Limb (tissue), 2 donors: ENCODE measurements around the gene TMPRSS2.

Experiments used
- DNase-seq, 2 donors: peaks; one replicate each; pipeline ENCODE4 v3.0.0-alpha.2; 2016; ENCODE audit errors: extremely low spot score in 2 of 2

TMPRSS2 gene

DNA sequence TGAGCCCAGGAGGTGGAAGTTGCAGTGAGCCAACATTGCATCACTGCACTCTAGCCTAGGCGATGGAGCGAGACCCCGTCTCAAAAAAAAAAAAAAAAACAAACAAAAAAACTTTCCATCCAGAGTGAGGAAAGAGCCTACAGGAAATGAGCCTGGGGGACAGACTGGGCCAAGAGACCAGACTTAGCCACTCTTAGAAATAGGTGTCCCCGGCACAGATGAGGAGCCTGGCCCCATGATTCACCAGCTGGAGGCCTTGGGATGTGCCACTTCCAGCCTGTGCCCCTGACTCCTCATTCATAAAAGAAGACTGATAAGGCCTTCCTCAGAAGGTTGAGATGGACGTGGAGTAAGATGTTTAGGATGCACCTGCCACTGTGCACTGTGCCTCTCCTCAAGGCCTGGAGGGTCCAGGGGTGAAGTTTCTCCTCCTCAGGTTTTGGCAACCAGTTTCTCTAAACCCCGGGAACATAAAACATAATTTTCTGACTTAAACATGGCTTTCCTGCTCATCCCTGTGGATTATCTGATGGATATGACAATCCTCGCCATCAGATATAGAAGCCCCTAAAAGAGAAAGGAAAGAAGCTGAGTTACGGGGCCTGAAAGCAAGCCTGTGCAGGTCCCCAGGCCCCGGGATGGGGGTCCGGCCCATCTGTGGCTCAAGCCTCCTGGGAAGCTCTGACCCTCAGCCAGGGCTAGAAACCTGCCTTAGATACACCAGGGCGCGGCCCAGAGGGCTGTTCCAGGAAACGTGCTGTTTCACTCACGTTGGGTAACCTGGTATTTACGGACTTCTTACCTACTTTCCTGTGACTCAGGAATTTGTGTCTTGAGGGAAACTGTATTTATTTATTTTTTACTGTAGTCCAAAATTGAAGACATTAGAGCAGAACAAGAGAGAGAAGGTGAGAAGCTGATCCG, 55.9 kb downstream of the TMPRSS2 start:
- no peak for DNase-seq

DNA sequence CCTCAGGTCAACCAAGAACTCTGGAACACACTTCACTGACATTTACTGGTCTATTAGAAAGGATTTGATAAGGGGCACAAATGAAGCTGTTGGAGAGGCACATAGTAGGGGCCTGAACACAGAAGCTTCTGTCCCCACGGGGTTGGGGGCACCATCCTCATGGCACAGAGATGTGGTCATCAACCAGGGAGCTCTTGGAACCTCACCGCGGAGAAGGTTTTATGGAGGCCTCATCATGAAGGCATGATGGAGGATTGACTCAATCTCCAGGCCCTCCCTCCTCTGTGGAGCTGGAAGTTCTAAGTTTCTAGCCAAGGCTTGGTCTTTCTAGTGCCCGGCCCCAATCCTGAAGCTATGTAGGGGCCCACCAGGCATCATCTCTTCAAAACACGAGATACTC, 58.3 kb downstream of the TMPRSS2 start:
- DNase-seq: no peak

DNA sequence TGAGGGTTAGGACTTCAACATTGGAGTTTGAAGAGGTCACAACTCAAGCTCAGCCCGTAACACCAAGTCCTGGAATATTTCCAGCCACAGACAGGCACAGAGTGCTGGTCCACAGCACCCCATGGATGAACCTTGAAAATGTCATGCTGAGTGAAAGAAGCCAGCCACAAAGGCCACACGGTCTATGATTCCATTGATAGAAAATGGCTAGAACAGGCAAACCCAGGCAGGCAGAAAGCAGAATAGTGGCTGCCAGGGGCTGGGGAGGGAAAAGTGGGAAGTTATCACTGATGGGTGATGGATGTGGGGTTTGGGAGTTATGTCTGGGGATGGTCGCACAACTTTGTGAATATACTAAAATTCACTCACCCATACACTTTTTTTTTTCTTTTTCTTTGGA, 60.6 kb downstream of the TMPRSS2 start:
- DNase-seq: no peak

DNA sequence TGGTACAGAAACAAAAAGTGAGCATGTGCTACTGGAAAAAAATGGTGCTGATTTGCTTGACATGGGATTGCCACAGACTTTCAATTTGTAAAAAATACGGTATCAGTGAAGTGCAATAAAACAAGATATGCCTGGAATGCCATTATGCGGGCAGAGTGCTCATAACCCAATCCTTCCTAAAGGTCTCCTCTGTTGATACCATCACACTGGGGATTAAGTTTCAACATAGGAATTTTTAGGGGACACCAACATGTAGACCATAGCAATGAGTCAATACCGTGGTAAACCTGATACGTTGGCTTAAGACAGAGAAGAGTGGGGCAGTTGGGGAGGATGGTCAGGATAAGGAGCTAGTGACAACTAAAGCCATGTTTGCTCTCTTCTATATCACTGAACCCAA, 61.4 kb downstream of the TMPRSS2 start:
- no peak for DNase-seq

DNA sequence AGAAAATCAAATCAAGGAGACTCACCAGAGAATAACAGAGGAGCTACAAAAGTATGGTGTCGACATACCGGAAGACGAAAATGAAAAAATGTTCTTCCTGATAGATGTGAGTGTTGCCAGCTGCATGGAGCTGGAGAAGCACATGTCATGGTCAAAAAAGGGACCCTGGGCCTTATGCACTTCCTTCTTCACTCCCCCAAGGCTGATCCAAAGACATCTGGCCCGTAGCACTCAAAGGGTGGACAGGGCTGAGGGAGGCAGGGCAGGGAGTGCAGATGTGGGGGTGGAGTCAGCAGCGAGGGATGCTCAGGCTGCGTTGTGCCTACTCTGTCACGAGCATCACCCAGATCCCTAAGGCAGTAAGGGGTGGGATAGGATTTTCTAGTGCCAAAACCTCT, 62.5 kb downstream of the TMPRSS2 start:
- DNase-seq: no peak

DNA sequence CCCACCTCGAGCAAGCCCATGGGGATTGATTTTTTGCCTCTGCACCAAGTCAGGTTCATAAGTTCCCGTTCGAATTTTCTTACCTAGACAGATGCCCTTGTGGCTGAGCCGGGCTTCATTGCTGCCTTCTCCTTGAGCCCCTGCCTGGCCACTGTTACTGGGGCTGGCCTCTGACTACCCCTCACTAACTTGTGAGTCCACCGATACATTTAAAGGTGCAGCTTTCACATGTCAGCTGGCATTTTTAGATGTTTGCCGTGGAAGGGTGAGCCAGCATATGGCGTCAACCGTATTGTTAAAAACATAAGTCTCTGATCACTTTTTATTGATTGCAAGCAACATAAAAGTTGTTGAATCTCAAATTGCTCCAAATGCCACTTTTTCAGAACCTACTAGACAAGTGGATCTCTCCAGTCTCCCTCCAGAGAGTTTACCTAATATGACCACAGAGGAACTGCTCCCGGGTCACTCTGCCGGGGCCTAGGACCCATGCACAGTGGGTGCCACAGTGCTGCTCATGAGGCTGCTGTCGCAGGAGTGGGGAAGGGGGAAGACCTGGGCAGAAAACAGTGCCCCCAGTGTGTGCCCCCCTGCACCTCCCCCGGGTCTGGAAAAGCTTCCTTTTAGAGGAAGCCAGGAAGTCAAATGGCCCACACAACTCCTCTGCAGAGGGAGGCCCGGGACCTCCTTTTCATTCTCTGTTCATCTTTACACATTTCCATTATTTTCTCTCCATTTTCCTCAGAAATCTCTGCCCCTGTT, 63.1 kb downstream of the TMPRSS2 start:
- DNase-seq: no peak

DNA sequence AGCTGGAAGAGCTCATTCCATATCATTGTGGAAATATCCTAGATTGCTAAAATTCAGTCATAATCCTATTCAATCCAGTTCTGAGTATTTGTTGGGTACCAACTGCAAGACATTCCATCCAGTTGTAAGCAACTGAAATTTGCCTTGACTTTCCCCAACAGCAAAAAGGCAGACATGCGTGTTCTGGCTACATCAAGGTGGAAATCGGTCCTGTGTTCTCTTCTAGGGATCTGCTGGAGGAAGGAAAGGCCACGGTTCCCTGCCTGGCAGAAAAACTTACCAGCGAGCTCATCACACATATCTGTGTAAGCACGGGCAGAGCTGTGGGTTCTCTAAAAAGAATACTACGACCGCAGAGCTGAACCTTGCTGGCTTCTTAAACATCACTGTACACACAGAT, 64.4 kb downstream of the TMPRSS2 start:
- DNase-seq: no peak

DNA sequence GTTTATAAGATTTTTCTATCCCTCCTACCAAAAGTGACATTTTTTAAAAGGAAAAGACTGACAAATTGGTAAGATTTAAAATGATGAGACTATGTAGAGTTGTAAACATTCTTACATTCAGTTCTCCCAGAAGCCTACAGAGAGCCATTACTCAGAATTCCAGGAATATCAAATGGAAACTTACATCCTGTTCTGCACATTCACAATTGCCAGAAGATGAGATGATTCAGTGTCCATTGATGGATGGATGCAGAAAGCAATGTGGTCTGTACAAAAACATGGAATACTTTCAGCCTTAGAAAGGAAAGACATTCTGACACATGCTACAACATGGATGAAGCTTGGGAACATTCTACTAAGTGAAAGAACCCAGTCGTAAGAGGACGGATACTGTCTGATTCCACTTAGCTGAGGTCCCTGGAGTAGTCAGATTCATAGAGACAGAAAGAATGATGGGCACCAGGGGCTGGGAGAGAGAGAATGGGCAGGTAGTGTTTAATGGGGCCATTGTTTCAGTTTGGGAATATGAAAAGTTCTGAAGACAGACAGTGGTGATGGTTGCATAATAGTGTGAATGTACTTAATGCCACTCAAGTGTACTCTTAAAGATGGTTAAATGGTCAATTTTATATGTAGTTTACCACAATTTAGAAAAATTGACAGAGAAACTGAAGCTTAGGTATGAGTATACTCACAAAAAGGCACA, 65.3 kb downstream of the TMPRSS2 start:
- DNase-seq: no peak

DNA sequence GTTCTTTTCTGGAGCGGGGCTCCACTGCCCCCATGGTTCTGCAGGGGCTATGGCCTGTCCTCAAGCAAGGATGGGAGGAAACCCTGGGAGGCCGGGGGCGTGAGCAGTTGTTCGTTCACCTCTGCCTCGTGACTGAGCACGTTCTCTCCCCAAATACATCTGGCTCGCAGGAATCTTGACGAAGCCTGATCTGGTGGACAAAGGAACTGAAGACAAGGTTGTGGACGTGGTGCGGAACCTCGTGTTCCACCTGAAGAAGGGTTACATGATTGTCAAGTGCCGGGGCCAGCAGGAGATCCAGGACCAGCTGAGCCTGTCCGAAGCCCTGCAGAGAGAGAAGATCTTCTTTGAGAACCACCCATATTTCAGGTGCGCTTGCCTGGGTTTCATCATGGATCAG, 66.4 kb downstream of the TMPRSS2 start:
- DNase-seq: no peak

DNA sequence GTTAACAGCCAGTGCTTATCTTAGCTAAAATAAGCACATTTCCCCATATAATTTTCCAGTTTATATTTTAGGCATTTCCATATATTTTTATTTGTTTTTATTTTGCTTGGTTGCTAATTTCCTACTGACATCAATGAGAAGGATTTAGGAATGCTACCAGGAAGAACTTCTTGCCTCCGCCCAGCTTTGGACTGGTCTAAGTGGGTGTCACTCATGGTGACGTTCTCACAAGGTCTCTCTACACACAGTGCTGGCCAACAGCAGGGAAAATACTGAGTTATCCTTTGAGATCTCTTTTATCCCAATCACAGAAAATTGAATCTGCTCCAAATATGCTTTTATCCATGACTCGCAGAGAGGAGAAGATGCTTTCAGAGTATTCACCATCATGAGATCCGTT, 68.7 kb downstream of the TMPRSS2 start:
- DNase-seq: no peak

DNA sequence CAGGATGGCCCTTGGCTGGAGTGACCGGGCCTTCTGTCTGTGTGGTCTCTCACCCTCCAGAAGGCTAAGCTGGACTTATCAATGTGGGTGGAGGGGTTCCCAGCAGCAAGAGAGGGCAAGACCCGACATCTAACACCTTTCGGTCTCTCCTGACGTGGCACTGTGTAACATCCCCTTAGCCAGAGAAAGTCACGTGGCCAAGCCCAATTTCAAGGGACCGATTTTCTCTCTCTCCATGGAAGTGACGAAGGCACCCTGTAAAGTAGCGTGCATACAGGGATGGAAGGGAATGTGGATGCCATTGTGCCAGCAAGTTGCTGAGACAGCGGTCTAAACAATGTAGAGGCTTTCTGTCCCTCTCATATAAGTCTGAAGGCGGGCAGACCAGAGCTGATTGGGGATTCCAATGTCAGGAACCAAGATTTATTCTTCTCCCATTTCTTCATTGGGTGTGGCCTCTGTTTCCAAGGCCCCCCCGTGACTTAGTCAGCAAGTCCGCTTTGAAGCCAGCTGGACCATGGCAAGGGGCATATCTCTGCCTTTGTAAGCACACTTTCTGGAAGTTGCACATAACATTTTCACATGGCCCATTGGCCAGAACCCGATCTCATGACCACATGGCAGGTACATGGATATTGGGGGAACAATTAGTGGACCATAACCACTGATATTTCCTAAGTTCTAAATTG, 69.4 kb downstream of the TMPRSS2 start:
- no peak for DNase-seq

DNA sequence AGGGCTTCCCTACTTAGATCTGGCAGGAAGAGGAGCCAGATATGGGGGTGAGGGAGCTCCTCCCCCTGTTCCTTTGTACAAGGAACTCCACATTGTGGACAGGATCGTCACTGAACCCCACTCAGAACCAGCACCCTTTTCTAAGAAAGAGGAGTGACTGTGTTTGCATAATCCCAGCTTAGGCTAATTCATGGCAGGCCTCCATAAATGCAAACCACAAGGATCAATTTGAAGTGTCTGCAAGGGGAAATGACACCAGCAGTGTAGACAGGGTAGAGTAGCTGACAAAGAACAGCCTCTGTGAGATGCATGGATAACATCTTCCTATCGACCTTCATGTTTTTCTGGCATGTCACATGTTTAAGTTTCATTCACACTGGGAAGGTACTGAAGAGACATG, 70.2 kb downstream of the TMPRSS2 start:
- DNase-seq: no peak

DNA sequence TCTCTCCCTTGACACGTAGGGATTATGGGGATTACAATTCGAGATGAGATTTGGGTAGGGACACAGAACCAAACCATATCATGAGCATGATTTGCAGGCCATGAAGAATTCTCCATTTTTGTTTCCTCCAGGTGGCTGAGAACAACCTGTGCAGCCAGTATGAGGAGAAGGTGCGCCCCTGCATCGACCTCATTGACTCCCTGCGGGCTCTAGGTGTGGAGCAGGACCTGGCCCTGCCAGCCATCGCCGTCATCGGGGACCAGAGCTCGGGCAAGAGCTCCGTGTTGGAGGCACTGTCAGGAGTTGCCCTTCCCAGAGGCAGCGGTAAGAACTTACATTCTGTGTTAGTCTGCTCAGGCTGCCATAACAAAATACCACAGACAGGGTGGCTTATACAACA, 72.3 kb downstream of the TMPRSS2 start:
- no peak for DNase-seq

DNA sequence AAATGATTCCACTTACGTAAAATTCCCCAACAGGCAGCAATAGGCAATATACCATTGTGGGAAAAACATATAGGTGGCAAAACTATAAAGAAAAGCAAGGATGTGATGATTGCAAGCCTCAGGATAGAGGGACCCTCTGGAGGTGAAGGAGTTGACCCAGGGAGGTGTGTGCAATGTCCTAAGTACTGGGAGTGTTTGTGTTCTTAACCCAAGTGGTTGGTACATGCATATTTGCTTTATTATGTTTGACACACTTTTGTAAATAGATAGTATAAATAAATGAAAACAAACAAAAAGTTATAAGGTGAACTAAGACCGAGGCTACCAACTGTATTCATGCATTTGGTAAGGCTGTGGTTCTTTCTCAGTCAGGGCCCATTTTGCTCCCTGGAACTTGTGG, 74.4 kb downstream of the TMPRSS2 start:
- no peak for DNase-seq

DNA sequence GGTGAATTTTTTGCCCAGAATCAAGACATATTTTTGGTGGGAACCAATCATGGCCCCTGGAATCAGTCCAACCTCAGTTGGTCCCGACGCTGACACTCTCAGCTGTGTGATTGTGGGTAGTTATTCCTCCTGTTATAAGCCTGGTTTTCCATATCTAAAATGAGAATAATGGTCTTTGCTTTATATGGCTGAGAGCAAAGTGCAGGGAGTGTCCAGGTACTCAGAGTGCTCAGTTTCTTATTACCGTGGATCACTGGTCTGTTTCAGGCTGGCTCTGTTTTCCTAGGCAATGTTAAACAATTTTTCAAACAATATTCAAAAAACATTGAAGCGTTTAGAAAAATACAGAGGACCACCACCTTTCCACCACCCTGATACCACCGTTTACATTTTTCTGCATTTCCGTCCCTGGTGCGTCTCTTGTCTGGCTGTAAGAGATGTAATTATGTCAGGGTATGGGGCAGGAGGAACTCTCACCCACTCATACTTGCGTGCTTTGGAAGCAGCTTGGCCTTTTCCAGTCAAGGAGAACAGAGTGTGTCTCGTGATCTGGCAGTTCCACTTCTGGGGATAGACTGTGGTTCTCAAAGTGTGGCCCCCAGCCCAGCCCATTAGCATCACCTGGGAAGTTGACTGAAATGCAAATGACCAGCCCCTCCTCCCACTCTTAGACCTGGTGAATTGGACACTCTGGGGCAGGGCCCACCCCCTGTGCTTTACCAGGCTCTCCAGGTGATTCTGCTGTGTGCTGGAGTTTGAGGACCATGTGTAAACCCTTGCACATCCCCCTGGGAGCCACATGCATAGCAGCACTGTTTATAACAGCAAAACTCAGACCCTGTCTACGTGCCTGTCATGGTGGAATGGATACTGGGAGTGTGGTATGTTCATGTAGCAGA, 75.1 kb downstream of the TMPRSS2 start:
- no peak for DNase-seq

DNA sequence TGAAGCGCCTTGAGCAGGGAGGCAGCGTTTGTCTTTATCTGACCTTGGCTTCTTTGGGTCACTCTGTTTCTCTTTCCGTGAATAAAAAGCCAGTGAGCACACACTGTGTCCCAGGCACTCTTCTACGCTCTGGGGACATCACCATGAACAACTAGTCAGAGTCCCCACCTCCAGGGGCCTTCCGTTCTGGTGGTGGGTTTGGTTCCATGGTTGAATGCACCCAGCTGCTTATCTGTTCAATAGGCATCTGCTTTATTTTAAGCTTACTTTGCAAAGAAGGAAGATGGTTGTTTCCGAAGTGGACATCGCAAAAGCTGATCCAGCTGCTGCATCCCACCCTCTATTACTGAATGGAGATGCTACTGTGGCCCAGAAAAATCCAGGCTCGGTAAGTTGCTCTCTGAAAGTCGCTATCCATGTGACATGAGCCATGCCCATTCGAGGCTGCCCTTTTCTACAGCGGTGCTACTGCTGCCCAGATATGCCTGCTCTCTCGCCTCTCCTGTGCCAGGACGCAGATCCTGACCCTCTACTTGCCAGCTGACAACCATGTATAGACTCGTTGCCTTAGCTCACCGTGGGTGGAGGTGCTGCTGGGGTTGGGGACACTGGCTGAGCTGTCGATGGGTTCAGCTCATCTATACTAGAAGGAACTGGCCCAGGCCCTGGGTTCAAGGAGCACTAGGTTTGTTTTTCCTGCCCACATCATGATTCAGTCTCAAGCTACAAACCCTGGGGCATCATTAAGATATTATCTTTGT, 76.0 kb downstream of the TMPRSS2 start:
- no peak for DNase-seq

DNA sequence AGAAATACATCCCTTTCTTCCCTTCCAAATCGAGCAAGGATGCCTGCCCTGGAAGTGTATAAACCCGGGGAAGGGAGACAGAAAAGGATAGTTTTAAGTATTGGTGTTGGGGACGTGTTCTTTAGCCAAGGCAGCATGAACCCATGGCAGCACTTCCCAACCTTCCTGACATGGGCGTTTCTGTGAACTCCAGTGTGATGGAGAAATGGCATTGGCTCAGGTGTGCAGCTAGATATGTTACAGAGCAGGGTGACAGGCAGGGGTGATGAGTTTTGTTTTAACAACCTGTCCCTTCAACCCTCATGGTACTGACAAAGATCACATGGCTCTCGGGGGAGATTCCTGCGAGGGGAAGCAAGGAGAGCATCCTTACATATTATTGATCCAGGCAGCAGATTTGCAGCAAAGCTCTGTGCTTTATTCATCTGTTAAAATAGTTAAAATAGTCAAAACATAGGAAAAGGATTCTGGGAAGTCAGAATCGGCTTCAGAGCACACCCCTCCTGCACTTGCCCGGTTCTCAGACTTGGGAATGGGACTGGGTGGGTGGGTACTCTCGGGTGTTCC, 78.0 kb downstream of the TMPRSS2 start:
- no peak for DNase-seq

DNA sequence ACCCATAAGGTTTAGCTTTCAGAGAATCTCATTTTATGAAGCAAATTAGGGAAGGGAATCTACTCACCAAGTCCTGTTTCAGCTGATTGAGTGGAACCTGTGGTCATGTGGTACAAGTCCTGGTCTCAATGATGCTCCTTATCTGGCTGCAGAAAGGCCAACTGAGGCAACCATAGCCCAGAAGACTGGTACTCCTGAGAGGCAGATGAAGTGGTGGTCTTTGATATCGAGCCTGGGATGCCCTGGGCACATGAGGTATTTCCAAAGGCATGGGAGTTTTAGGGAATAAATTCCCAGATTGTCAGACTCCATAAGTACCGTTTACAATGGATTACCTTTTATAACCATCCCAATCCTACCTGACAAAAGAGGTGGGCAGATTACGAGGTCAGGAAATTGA, 78.7 kb downstream of the TMPRSS2 start:
- no peak for DNase-seq

DNA sequence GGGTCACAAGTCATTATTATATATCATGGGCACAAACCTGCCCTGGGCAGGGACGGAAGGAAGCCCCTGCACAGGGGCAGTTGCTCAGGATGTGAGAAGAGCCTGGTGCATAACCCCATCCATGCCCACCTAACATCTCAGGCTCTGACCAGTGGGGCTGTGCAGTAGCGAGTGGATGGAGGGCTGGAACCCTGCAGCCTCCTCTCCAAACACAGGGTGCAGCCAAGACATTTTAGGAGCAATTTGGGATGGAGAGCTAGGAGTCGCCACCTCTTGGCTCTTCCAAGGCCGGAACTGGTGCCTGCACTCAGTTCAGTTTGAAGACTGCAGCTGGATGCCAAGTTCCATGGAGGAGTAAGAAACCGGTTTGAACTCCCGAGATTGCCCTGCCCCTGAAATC, 79.1 kb downstream of the TMPRSS2 start:
- no peak for DNase-seq

DNA sequence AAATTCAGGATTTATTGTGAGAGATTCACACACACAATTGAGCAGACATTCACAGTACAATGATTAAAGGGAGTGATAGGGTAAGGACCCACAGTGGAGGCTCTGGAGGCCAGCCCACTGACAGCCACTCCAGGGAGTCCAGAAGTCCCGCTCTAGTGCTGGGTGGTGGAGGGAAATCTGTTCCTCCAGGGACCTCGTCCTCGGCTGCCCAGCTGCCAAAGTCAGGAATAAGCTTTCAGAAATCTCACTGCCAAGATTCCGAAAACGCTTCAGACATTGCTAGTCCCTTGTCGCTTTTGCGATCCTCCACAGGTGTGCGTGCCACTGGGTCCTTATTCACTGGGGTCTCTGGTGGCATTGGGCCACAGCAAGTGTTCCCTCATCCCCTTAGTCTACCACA, 79.6 kb downstream of the TMPRSS2 start:
- no peak for DNase-seq
